NT2/D1 (cell line): ENCODE results near the gene PRR14L.

Source experiments
- SUZ12 ChIP-seq: IDR thresholded peaks from 2 replicates; pipeline ENCODE4 v1.6.1; 2011; ENCODE audit not compliant: insufficient read length, insufficient read depth; ENCODE audit errors: extremely low read depth
- ZNF274 ChIP-seq: IDR thresholded peaks from 2 replicates; pipeline ENCODE4 v1.6.1; 2011; ENCODE audit warnings: mild to moderate bottlenecking, low read depth, low read length

DNA sequence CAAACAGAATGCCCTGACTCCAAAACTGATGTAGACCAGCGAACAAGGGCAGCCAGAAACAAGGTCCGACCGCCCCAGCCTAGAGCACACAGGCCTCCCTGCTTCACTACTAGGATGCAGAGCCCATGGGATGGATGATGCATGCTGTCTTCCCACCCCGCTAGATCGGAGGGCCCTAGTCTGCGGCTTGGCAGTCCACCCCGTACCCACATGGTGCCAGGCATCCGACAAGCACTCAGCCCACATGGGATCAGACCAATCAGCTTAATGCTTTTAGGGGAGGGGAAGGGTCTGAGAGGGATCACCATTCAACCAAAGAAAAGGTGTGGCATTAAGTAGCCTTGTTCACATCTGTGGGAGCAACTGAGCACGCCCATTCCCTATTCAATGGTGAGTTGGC lies 118.5 kb downstream of the PRR14L start:
- no peak for TF ChIP-seq SUZ12
- no peak for TF ChIP-seq ZNF274
